HFF-Myc (cell line): Measurements from ENCODE around the gene CYTH3.

Experiments
- DNase-seq: peaks from one replicate; pipeline ENCODE4 v3.0.0-alpha.2; 2011; ENCODE audit warnings: low read depth; ENCODE audit errors: extremely low read depth
- H3K4me3 ChIP-seq: replicated peaks from 2 replicates; pipeline ENCODE4 v1.5.1; 2011; ENCODE audit warnings: low read depth, mild to moderate bottlenecking, control low read depth, low read length
- CTCF ChIP-seq: IDR thresholded peaks from 2 replicates; pipeline ENCODE4 v1.5.1; 2012; ENCODE audit warnings: mild to moderate bottlenecking, low read depth, low read length, control low read depth; ENCODE audit errors: missing control alignments

The CYTH3 gene

GRCh38 chr7:6252341-6252746, 20.1 kb downstream of the CYTH3 start:
- TF ChIP-seq CTCF, result no peak
- no peak overlapping the region for H3K4me3 ChIP-seq
- DNase-seq, result no peak

DNA sequence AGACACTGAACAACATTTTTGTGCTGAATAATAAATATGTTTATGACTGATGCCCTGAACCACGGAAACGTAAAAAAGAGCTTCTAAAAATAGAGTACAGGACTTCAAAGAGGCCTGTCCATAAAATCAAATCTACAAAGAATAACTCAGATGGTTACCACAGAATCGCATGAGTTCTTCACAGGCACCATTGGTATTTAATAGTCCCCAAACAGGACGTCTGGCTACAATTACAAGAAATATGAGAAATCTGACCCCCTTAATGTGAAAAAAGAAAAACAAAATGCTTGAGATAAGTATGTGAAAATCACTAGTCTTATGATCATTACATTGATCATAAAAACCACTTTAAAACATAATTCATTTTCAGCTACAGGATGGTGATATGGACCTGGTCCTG, 20.8 kb downstream of the CYTH3 start:
- TF ChIP-seq CTCF, result no peak
- no peak for DNase-seq

GRCh38 chr7:6250364-6250833, 22.0 kb downstream of the CYTH3 start:
- TF ChIP-seq CTCF, result no peak
- no peak overlapping the region for H3K4me3 ChIP-seq
- no peak for DNase-seq

More for the DNA sequence above, 20.8 kb downstream of the CYTH3 start:
- no peak overlapping the region for H3K4me3 ChIP-seq

GRCh38 chr7:6249043-6249442, 23.4 kb downstream of the CYTH3 start:
- DNase-seq, result no peak
- H3K4me3 ChIP-seq, result no peak overlapping the region
- no peak for TF ChIP-seq CTCF

DNA sequence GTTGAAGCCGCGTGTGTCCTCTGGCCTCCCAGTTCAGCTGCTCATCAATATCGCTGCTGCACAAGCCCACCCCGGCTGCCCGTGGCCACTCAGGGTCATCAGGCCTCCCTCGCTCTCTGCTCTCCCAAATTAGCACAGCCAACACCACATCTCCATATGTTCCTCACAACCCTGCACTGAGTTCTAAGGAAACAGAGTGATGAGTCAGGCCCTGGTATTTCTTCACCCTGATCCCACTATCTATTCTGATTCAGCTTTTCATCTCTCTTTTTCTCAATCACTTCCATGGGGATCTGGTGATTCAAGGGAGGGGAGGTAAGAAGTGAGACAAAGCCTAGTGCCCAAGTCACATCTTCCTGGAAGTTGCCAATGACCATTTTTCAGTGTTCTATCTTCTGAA, 23.8 kb downstream of the CYTH3 start:
- no peak for DNase-seq
- no peak overlapping the region for H3K4me3 ChIP-seq
- TF ChIP-seq CTCF, result no peak

- H3K4me3 ChIP-seq, result no peak overlapping the region
- TF ChIP-seq CTCF, result no peak
- no peak for DNase-seq
Measured at GRCh38 chr7:6246251-6246917, 26.0 kb downstream of the CYTH3 start.

DNA sequence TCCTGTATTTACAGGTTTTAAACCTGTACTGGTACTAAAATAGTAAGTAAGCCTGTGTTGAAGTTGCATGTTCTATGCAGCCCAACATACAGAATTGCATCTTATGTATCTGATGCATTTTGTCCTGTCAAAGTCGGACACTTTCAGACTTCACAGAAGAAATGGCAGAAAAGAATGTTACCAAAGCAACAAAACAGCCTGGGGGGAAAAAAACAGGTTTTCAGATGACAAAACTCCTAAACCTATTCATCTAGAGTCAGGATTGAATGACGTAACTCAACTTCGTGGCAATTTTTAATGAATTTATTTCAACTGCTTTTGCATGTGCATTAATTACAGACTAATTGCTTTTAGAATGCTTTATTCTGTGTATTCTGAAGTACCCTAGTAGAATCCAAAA, 28.4 kb downstream of the CYTH3 start:
- no peak for DNase-seq
- no peak overlapping the region for H3K4me3 ChIP-seq
- no peak for TF ChIP-seq CTCF
